Ascending aorta (tissue), 2 donors: Measurements from ENCODE around the gene JPH3. TPM values are rescaled to one million over a fixed set of nuclear protein-coding genes. Genes with fewer than 3 reads are reported as not detected.

Source experiments
- DNase-seq, 2 donors: peaks; one replicate each; pipeline ENCODE4 v3.0.0-alpha.2; 2019; ENCODE audit warnings: low spot score in 2 of 2
- H3K27ac ChIP-seq, 2 donors: fragments of 200-600 bp; sonication (generic); one replicate each; pipeline ENCODE4 v1.5.1; 2016 to 2017; ENCODE audit warnings: mild to moderate bottlenecking in 1 of 2
- H3K27me3 ChIP-seq: fragments of 200-600 bp; sonication (generic); one replicate; pipeline ENCODE4 v1.5.1; 2017
- H3K36me3 ChIP-seq, 2 donors: fragments of 200-600 bp; sonication (generic); one replicate each; pipeline ENCODE4 v1.5.1; 2016
- H3K4me1 ChIP-seq, 2 donors: fragments of 200-600 bp; sonication (generic); one replicate each; pipeline ENCODE4 v1.5.1; 2016 to 2017; ENCODE audit warnings: mild to moderate bottlenecking in 1 of 2
- H3K4me3 ChIP-seq, 2 donors: fragments of 200-600 bp; sonication (generic); one replicate each; pipeline ENCODE4 v1.5.1; 2016 to 2017; ENCODE audit warnings: mild to moderate bottlenecking in 1 of 2
- H3K9me3 ChIP-seq, 2 donors: fragments of 200-600 bp; sonication (generic); one replicate each; pipeline ENCODE4 v1.5.1; 2016
- intact Hi-C: fragments of 100-400 bp; cut with DNase I; formaldehyde crosslinking; loops from one replicate; pipeline ENCODE4 v1.15.1; 2023
- total RNA-seq: library from RNA; depleted of rRNA; stranded (reverse); fragments of >200 nt; gene quantifications from one replicate; pipeline ENCODE4 v1.1.0, GENCODE V29; 2016
- TF ChIP-seq, protein P1 (sequence below), 3 experiments: fragments of 200-600 bp in 2 of 3; fragments of 450-650 bp in 1 of 3; sonication (generic) in 2 of 3; IDR thresholded peaks; one replicate each; pipeline ENCODE4 v1.5.1; 2016 to 2019; ENCODE audit warnings: antibody characterized with exemption in 3 of 3, mild to moderate bottlenecking in 1 of 3, moderate library complexity in 1 of 3

JPH3 gene
- total RNA-seq, 1 donor from 2014 or later: not detected

DNA sequence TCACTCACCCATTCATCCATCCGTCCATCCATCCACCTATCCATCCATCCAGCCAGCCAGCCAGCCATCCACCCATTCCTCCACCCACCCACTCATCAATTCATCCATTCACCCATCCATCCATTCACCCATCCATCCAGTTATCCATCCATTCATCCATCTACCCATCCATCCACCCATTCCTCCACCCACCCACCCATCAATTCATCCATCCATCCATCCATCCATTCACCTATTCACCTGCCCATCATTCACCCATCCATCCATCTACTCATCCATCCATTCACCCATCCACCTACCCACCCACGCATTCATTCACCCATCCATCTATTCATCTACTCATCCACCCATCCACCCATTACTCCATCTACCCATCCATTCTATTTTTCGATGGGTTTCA is 43.6 kb upstream of the JPH3 start:
- TF ChIP-seq, protein P1, sequence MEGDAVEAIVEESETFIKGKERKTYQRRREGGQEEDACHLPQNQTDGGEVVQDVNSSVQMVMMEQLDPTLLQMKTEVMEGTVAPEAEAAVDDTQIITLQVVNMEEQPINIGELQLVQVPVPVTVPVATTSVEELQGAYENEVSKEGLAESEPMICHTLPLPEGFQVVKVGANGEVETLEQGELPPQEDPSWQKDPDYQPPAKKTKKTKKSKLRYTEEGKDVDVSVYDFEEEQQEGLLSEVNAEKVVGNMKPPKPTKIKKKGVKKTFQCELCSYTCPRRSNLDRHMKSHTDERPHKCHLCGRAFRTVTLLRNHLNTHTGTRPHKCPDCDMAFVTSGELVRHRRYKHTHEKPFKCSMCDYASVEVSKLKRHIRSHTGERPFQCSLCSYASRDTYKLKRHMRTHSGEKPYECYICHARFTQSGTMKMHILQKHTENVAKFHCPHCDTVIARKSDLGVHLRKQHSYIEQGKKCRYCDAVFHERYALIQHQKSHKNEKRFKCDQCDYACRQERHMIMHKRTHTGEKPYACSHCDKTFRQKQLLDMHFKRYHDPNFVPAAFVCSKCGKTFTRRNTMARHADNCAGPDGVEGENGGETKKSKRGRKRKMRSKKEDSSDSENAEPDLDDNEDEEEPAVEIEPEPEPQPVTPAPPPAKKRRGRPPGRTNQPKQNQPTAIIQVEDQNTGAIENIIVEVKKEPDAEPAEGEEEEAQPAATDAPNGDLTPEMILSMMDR (IDR thresholded peaks at IDR 0.05): no peak
- no peak overlapping the region for H3K4me3 ChIP-seq
- H3K27ac ChIP-seq: no peak overlapping the region
- no peaks in the 10 kb centered on the region for H3K9me3 ChIP-seq
- H3K36me3 ChIP-seq: no peaks in the 10 kb centered on the region
- DNase-seq: no peak
- H3K4me1 ChIP-seq: peaks cover 6 to 7% of the 10 kb centered on the region in 2 donors
- intact Hi-C loops: no loop called here
- no peaks in the 10 kb centered on the region for H3K27me3 ChIP-seq

DNA sequence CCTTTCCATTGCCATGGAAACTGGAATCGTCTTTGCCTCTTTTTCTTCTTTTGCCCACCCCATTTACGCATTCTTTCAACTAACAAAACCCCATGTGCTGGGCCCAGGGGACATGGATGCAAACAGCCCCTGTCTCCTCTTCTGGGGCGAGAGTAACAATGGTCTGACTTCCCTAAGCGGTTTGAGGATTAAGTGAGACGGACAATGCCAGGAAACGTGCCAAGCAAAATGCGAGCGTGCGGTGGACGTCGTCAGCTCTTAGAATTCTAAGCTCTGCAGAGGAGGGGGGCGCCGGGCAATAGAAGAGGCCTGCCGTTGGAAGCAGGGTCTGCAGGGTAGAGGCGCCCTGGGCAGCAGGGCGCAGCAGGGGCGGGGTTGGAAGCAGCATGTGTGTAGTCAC is 42.4 kb upstream of the JPH3 start:
- Histone ChIP-seq H3K4me1 (peaks cover 6 to 7% of the 10 kb centered on the region in 2 donors), H3K4me3 (no peak overlapping the region), H3K27ac (no peak overlapping the region), H3K36me3 (no peaks in the 10 kb centered on the region), H3K9me3 (no peaks in the 10 kb centered on the region), H3K27me3 (no peaks in the 10 kb centered on the region)
- TF ChIP-seq, protein P1 (IDR thresholded peaks at IDR 0.05): no peak
- intact Hi-C loops: no loop called here
- DNase-seq: no peak

DNA sequence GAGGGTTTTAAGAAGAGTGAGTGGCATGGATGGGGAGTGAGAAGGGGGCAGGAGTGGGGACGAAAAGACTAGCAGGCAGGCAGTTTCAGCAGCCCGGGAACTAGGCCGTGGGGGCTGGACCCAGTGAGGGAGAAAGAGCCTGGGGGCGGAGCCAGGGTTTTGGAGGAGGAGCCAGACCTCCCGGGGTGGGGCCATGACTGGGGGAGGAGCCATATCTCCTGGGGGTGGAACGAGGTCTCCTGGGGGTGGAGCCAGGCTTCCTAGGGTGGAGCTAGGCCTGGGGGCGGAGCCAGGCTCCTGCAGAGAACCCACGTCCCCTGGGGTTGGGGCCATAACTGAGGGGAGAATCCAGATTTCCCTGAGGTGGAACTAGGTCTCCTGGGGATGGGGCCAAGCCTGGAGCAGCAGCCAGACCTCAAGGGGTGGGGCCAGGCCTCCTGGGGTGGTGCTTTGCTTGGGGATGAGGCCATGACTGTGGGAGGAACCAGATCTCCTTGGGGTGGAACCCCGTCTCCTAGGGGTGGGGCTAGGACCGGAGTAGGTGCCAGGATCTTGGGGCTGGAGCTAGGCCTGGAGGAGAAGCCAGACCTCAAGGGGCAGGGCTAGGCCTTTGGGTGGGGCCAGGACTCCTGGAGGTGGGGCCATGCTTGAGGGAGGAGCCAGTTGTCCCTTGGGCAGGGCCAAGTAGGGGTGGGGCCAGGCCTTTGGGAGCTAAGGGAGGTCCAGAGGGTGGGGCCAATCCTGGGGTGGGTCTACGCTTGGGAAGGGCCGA is 41.7 kb upstream of the JPH3 start:
- H3K9me3 ChIP-seq: no peaks in the 10 kb centered on the region
- H3K36me3 ChIP-seq: no peaks in the 10 kb centered on the region
- peaks cover 6 to 7% of the 10 kb centered on the region in 2 donors for H3K4me1 ChIP-seq
- no peak for DNase-seq
- H3K27me3 ChIP-seq: no peaks in the 10 kb centered on the region
- TF ChIP-seq, protein P1 (IDR thresholded peaks at IDR 0.05): no peak
- H3K4me3 ChIP-seq: no peak overlapping the region
- no peak overlapping the region for H3K27ac ChIP-seq
- intact Hi-C loops: no loop called here

DNA sequence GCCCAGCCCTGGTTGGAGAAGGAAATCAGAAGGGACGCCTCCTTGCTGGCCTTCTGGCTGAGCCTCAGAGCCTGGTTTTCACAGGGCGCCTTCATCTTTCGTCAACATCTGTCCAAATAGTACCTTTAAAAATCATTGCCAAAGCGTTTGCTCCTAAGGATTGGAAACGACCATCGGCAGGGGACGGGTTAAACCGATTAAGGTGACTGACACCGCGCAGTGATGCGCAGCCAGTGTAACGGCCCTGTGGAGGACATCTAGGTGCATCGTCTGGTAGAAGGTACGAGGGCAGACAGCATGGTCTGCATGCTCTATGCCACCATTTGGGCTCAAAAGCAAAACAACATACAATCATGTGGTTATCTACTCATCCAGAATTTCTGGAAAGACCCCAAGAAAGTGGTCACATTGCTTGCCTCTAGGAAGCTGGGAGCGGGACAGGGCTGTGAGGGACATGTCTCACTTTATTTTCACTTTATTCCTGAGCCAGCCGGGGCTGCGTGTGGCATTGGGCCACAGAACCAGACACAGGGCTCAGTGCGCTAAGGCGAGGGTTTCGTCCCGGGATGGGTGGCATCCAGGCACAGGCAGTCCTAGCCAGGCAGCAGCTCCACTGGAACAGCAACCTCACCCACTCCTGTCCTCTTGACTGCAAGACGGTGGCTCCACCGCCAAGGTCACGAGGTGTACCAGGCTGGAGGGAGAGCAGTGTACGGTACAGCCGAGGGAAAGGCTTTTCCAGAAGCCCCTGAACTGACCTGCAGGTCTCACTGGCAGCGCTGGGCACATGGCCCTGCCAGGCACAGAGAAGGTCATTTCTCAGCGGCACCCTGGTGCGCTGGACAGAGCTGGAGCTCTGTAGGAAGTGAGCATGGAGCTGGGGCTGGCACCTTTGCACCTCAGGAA is 40.9 kb upstream of the JPH3 start:
- no peaks in the 10 kb centered on the region for H3K36me3 ChIP-seq
- H3K27ac ChIP-seq: no peak overlapping the region
- peaks cover 4 to 6% of the 10 kb centered on the region in 2 donors for H3K4me1 ChIP-seq
- no peaks in the 10 kb centered on the region for H3K27me3 ChIP-seq
- TF ChIP-seq, protein P1 (IDR thresholded peaks at IDR 0.05): no peak
- intact Hi-C loops: no loop called here
- no peak for DNase-seq
- no peak overlapping the region for H3K4me3 ChIP-seq
- H3K9me3 ChIP-seq: no peaks in the 10 kb centered on the region

DNA sequence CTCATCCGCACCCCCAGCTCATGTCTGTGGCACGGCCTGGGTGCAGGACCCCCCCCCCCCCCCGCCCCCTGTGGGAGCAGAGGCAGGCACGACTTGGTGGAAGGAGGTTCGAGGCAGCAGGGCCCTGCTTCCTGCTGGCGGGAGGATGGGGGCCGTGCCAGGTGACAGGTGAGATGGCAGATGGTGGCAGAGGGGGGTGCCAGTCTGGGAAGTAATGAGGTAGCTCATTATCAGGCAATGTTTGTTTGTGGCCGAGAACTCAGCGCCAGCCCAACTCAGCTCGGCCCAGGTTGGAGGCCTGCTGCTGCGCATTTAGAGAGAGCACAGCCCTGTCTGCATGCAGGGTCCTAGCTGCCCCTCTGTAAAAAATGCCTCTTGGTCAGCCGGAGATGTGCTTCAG is 40.1 kb upstream of the JPH3 start:
- no peaks in the 10 kb centered on the region for H3K36me3 ChIP-seq
- H3K9me3 ChIP-seq: no peaks in the 10 kb centered on the region
- intact Hi-C loops: no loop called here
- TF ChIP-seq, protein P1 (IDR thresholded peaks at IDR 0.05): no peak
- H3K27ac ChIP-seq: no peak overlapping the region
- H3K27me3 ChIP-seq: no peaks in the 10 kb centered on the region
- no peak for DNase-seq
- H3K4me1 ChIP-seq: peaks cover 0 to under 1% of the 10 kb centered on the region in 2 donors
- H3K4me3 ChIP-seq: no peak overlapping the region
